Motor neuron (in vitro differentiated cells): ENCODE measurements around the gene RAD23A. TPM values are rescaled to one million over a fixed set of nuclear protein-coding genes. Genes with fewer than 3 reads are reported as not detected.

Source experiments
- ATAC-seq, 8 experiments: fragments of 200-7000 bp; cut with Tn5 transposase; replicated peaks in 6 of 8; 2 replicates each; pipeline ENCODE4 v1.8.0; 2021; ENCODE audit warnings: mild to moderate bottlenecking in 8 of 8, moderate library complexity in 8 of 8
- H3K27ac ChIP-seq, 2 donors: fragments of 250-450 bp; sonication (Bioruptor Pico); 2 replicates each; pipeline ENCODE4 v1.9.0; 2021; ENCODE audit warnings: antibody characterized with exemption in 2 of 2, mild to moderate bottlenecking in 2 of 2, moderate library complexity in 1 of 2
- H3K4me1 ChIP-seq, 2 donors: fragments of 250-450 bp; sonication (Bioruptor Pico); replicated peaks in 1 of 2; 2 replicates each; pipeline ENCODE4 v1.6.1; 2021; ENCODE audit warnings: antibody characterized with exemption in 2 of 2, mild to moderate bottlenecking in 2 of 2, moderate library complexity in 1 of 2
- H3K4me3 ChIP-seq, 5 donors: fragments of 250-450 bp; sonication (Bioruptor Pico); 2 replicates each; pipeline ENCODE4 v1.9.0; 2021; ENCODE audit warnings: antibody characterized with exemption in 5 of 5, mild to moderate bottlenecking in 5 of 5, moderate library complexity in 4 of 5
- WGBS, 10 experiments: fragments of 450-650 bp; shearing (Covaris generic); methylation state at CpG; one replicate each; pipeline ENCODE4 v1.0.0; 2022; 5-methylcytosine and 5-hydroxymethylcytosine counted together
- in situ Hi-C, 9 experiments: fragments of 400-800 bp; cut with MboI; loops; one replicate each; pipeline ENCODE4 v1.15.0; 2021; ENCODE audit warnings: low sequenced_read_pairs in 9 of 9, low pct_unique_long_range_greater_than_20kb in 2 of 9; ENCODE audit not compliant: unreplicated experiment in 9 of 9
- total RNA-seq, 8 experiments: library from RNA; unstranded; fragments of 300-600 nt; gene quantifications; 2 replicates each; pipeline versions ENCODE4 v1.2.3 to v1.2.4, GENCODE V29; 2022

Gene RAD23A
- total RNA-seq, 8 experiments from 2014 or later, result 41.9 to 114 (median 67.4) TPM

DNA sequence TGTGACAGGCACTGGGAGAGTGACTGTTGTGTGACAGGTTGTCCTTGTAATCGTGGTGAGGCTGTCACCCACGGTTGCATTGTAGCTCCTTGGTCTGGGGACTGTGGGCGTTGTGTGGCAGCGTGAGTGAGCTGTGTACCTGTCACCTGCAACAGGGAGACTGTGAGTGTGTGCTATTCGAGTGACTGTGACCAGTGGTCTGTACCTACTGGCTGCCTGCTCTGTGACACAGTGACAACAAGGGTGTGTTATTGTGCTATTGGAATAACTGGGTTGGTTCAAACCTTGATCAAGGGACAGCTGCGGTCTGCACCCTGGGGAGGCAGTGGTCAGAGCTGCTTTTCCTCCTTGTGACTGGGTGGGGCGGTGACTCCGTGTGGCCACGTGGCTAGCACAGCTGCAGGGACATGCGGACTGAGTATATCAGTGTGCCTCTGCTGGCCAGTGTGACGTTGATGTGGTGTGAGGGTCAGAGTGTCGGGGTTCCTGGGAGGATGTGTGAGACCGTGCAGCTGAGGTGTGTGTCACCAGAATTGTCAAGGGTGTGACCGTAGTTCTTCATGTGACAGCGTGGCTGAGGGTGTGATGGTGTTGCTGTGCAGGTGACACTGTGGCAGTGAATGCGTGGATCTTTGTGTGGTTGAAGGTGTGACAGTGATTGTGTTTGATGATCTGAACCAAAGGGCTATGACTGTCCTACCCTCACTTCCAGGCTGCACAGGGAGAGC lies 39.6 kb downstream of the RAD23A start:
- in situ Hi-C loops, result loop anchor here (10.0 to 25.0 kb wide), 4 partner anchors 102 to 602 kb away; no protein-coding TSS in a partner anchor
- H3K4me3 ChIP-seq, result no peak overlapping the region
- peak overlapping the region in 1 of 2 donors; percentile 13 for H3K27ac ChIP-seq

DNA sequence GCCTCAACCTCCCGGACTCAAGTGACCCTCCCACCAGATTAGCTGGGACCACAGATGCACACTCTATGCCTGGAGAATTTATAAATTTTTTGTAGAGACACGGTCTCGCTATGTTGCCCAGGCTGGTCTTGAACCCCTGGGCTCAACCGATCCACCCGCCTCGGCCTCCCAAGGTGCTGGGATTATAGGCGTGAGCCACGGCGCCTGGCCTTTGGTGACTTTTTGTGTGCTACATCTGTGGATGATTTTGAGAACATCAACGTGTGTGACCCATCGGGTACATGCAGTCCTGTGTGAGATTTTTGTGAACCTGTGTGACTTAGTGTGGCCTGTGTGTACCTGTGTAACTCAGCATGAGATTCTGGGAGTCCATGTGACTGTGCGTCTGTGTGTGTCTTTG lies 41.1 kb downstream of the RAD23A start:
- H3K4me3 ChIP-seq, result no peak overlapping the region
- 40 to 100% (median 84%) methylated on average over 1 to 4 of the region's 12 CpGs; no CpG with 5 or more reads in 4 of the 10 experiments for WGBS, 10 experiments
- H3K4me1 ChIP-seq, result peaks cover 7 to 19% of the 10 kb centered on the region in 2 donors
- no peak overlapping the region for H3K27ac ChIP-seq
- in situ Hi-C loops, result loop anchor here (10.0 to 25.0 kb wide), 4 partner anchors 101 to 601 kb away; no protein-coding TSS in a partner anchor
- ATAC-seq, result no peak

More for the DNA sequence above, 39.6 kb downstream of the RAD23A start:
- peak; percentile 49 to 88 (median 86) for ATAC-seq
- WGBS, 10 experiments, result 10 to 41% (median 20%) methylated on average over 2 to 14 of the region's 16 CpGs; no CpG with 5 or more reads in 5 of the 10 experiments
- H3K4me1 ChIP-seq, result peaks cover 7 to 19% of the 10 kb centered on the region in 2 donors

DNA sequence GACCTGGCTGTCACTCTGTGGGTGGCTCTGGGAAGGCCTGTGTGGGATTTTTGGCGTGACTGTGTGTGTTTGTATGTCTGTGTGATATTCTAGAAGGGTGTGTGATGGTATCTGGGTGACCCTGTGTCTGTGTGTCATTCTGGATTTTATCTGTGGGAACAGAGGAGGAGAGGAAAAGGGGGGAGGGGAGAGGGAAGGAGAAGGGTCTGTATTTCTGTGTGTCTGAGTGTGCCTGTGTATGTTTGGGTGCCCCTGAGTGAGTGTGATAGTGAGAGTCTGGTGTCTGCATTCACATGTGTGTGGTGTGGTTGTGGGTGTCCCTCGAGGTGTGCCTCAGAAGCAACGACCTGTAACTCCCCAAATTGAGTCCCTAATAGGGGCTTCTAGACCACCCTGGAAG lies 41.5 kb downstream of the RAD23A start:
- H3K27ac ChIP-seq, result no peak overlapping the region

DNA sequence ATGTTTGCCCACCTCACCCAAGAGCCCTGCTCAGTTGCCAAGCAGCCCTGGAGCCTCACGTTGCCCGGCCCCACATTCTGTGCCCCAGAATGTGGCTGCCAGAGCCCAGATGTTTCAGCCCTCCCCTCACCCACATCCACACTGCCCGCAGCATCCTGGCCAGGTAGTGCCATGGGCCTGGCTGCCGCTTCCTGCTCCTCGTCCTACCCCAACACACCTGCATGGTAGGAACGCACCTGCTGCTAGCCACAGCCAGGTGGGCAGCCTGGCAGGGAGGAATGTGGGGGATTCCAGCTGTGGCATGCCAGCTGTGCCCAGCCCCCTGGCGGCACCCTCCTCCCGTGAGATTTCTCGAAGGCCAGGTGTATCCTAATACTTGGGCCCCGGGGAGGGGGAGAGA lies 42.1 kb downstream of the RAD23A start:
- in situ Hi-C loops, result loop anchor here (10.0 to 25.0 kb wide), 4 partner anchors 100 to 600 kb away; no protein-coding TSS in a partner anchor
- H3K27ac ChIP-seq, result no peak overlapping the region
- no peak overlapping the region for H3K4me3 ChIP-seq
- H3K4me1 ChIP-seq, result peaks cover 7 to 19% of the 10 kb centered on the region in 2 donors
- ATAC-seq, result no peak
- WGBS, 10 experiments, result 41 to 67% methylated on average over 3 to 6 of the region's 10 CpGs; no CpG with 5 or more reads in 8 of the 10 experiments

More for the DNA sequence above, 41.5 kb downstream of the RAD23A start:
- Histone ChIP-seq H3K4me1 (peaks cover 7 to 19% of the 10 kb centered on the region in 2 donors), H3K4me3 (no peak overlapping the region)
- 40 to 80% (median 70%) methylated on average over 1 to 2 of the region's 3 CpGs; no CpG with 5 or more reads in 6 of the 10 experiments for WGBS, 10 experiments
- in situ Hi-C loops, result loop anchor here (10.0 to 25.0 kb wide), 4 partner anchors 100 to 600 kb away; no protein-coding TSS in a partner anchor
- ATAC-seq, result no peak

DNA sequence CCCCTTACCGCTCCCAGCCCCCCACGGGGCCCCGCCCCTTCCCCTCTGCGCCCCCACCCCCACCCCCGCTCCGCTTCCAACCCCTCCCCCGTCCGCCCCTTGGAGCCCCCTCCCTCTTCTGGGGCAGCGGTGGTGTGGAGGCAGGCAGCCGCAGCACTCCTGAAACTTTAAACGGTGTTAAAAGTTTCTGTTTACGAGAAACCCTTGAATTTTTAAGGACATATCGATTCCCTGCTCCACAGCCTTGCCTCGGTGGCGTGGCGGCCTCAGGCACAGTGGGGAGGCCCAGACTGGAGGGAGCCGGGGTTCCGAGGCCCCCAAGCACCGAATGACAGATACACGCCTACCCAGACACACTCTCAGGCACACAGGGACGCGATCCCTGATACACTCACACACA lies 44.8 kb downstream of the RAD23A start:
- H3K4me1 ChIP-seq, result peaks cover 0 to 4% of the 10 kb centered on the region in 2 donors
- WGBS, 10 experiments, result 0 to 84% (median 34%) methylated on average over 1 to 5 of the region's 22 CpGs; no CpG with 5 or more reads in 6 of the 10 experiments
- H3K27ac ChIP-seq, result no peak overlapping the region
- ATAC-seq, result no peak
- H3K4me3 ChIP-seq, result no peak overlapping the region
- in situ Hi-C loops, result loop anchor here in 4 of 9 experiments (25.0 kb wide), 3 partner anchors 97 to 597 kb away; no protein-coding TSS in a partner anchor

DNA sequence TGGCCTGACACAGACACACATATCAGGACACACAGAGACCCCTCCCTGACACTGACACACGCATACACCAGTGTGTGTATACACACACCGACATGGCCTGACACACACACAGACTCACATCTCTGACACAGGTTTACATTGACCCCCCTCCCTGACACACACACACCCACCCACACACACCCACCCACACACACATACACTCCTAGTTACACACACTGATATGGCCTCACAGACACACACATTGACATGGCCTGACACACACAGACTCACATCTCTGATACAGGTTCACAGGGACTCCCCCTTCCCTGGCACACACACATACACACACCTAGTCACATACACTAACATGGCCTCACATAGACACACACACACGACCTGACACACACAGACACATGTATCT lies 45.2 kb downstream of the RAD23A start:
- Histone ChIP-seq H3K4me3 (no peak overlapping the region), H3K27ac (no peak overlapping the region), H3K4me1 (peaks cover 0 to under 1% of the 10 kb centered on the region in 2 donors)
- 0% methylated on average over 1 of the region's 3 CpGs; no CpG with 5 or more reads in 9 of the 10 experiments for WGBS, 10 experiments
- in situ Hi-C loops, result loop anchor here in 4 of 9 experiments (25.0 kb wide), 3 partner anchors 96 to 596 kb away; no protein-coding TSS in a partner anchor
- ATAC-seq, result no peak

DNA sequence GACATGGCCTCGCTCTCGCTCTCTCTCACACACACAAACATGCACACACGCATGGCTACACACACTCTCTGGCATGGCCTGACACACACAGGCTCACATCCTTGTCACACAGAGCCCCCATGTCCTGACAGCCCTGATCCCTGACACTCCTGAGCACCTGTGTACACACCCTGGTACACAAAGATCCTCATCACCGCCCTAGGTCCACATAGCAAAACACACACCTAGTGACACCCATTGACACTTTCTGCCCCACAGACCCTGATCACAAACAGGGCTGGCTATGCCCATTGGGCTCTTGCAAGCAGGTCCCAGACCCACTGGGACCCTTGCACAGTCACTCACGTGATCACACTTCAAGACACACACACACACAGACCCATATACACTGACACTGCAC lies 45.6 kb downstream of the RAD23A start:
- Histone ChIP-seq H3K4me3 (no peak overlapping the region), H3K4me1 (peaks cover 0 to 4% of the 10 kb centered on the region in 2 donors), H3K27ac (no peak overlapping the region)
- in situ Hi-C loops, result loop anchor here in 4 of 9 experiments (25.0 kb wide), 3 partner anchors 96 to 596 kb away; no protein-coding TSS in a partner anchor
- no peak for ATAC-seq
- 29 to 100% (median 83%) methylated on average over 1 to 4 of the region's 5 CpGs; no CpG with 5 or more reads in 4 of the 10 experiments for WGBS, 10 experiments

DNA sequence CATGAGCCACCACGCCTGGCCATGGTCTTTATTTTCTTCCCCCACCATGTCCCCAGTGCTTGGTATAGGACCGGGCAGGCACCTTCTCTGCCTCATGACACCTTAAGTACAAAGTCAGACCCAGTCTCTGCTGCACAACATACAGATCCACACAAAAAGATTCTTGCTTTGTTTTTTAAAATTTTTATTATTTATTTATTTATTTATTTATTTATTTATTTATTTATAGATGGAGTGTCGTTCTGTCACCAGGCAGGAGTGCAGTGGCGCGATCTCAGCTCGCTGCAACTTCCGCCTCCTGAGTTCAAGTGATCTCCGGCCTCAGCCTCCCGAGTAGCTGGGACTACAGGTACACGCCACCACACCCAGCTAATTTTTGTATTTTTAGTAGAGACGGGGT lies 47.1 kb downstream of the RAD23A start:
- in situ Hi-C loops, result loop anchor here in 4 of 9 experiments (25.0 kb wide), 3 partner anchors 95 to 595 kb away; no protein-coding TSS in a partner anchor

DNA sequence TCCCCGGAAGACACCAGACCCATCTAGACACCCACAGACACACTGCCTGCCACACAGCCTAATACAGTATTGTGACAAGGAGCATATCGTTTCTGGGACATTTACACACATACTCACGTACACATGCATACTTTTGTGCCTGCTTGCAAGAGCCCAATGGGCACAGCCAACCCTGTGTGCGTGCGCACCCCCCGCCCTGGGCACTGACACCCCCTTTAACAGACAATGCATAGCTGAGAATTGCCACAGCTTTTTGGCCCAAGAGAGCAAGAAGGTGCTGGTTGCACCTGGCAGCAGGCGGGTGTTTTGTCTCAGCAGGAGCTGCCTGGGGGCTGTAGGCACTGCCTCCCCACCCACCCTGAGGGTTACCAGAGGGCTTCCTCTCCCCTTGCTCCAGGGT lies 47.9 kb downstream of the RAD23A start:
- Histone ChIP-seq H3K27ac (no peak overlapping the region), H3K4me1 (peaks cover 0 to 4% of the 10 kb centered on the region in 2 donors), H3K4me3 (no peak overlapping the region)
- in situ Hi-C loops, result loop anchor here in 4 of 9 experiments (25.0 kb wide), 3 partner anchors 94 to 594 kb away; no protein-coding TSS in a partner anchor
- no peak for ATAC-seq
- 0 to 100% (median 40%) methylated on average over 1 to 3 of the region's 7 CpGs; no CpG with 5 or more reads in 7 of the 10 experiments for WGBS, 10 experiments

More for the DNA sequence above, 47.1 kb downstream of the RAD23A start:
- H3K4me3 ChIP-seq, result no peak overlapping the region
- H3K27ac ChIP-seq, result no peak overlapping the region
- no peak for ATAC-seq
- WGBS, 10 experiments, result 54 to 95% (median 83%) methylated on average over 1 to 11 of the region's 11 CpGs; no CpG with 5 or more reads in 1 of the 10 experiments
- peaks cover 0 to 4% of the 10 kb centered on the region in 2 donors for H3K4me1 ChIP-seq

DNA sequence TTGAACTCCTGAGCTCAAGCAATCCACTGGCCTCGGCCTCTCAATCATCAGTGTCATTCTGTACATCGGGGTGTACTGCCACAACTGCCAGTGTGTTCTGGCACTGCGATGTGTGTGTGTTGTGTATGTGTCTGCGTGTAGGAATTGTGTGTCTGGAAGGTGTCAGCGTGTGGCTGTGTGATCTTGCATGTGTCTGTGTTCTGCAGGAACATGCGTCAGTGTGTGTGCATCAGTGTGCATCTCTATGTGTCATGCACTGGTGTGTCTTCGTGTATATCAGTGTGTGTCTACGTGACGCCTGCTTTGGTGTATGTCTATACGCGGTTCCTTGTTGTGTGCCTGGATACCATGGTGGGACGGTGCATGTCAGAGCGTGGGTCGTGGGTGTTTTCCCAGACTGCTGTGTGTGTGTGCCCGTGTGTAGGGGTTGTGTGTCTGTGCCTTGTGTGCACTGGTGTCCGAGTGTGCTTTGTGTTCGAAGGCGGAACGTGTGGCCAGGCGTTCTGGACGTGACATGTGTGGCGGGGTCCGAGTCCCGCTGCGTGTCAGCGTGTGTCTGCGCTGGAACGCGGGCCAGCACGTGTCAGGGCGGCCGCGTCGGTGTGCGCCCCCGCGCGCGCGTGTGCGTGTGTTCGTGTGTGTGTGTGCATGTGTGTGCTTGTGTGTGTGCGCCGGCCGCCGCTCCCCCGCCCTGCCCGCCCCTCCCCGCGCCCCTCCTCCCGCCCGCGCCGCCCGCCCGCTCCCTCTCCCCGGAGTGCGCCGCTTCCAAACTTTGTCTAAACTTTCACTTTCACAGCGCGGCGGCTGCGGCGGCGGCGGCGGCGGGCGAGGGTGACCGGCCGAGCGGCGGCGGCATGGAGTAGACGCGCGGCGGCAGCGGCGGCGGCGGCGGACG lies 49.3 kb downstream of the RAD23A start, which contains the start of gene NFIX:
Gene NFIX (plus strand): TSS at position 775 of the 895 bp plus-strand sequence. CDS start 363 bp downstream, outside the sequence.
- ATAC-seq, result peak; percentile 37 to 75 (median 50)
- WGBS, 10 experiments, result 13 to 50% (median 40%) methylated on average over 1 to 19 of the region's 84 CpGs; no CpG with 5 or more reads in 3 of the 10 experiments
- Histone ChIP-seq H3K4me1 (peaks cover 0 to 4% of the 10 kb centered on the region in 2 donors), H3K4me3 (peak within 1 kb of the TSS; percentile 28 to 53 (median 37)), H3K27ac (no peak within 1 kb of the TSS)
- in situ Hi-C loops, result loop anchor here in 4 of 9 experiments (25.0 kb wide), 3 partner anchors 92 to 592 kb away; no protein-coding TSS in a partner anchor

DNA sequence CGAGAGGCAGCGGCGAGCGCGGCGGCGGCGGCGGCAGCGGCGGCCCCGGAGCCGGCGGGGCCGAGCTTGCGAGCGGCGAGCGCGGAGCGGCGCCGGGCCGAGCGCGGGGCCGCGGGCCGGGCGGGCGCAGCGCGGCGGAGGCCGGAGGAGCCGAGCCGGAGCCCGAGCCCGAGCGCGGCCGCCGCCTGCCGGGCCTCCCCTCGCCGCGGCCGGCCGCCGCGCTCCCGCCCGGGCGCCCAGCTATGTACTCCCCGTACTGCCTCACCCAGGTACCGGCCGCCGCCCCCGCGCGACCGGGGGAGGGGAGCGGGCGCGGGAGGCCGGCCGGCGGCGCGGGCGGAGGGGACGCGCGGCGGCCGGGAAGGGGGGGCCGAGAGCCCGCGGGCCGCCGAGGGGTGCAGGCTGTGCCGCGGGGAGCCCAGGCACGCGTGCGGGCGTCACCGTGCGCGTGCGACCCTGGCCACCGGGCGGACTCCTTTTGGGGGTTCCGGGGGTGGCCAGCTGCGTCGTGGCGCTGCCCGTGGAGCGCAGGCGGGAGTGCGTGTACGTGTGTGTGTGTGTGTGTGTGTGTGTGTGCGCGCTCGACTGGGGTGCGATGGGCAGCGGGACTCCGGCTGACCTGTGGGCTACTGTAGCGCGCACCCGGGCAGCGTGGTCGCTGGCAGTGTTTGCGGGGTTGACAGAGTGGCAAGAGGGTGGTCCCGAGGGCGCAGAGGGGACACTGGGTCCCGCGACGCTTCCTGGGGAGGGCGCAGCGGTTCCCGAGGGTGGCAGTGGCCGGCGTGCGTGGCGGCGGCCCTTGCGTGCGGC lies 50.1 kb downstream of the RAD23A start:
- no peak overlapping the region for H3K27ac ChIP-seq
- H3K4me1 ChIP-seq, result peaks cover 0 to 4% of the 10 kb centered on the region in 2 donors
- ATAC-seq, result peak; percentile 27 to 66 (median 50)
- whole genome bisulfite sequencing, 10 experiments, result 0 to 10% (median 0%) methylated on average over 1 to 5 of the region's 129 CpGs; no CpG with 5 or more reads in 7 of the 10 experiments
- peak overlapping the region; percentile 28 to 53 (median 37) for H3K4me3 ChIP-seq
- in situ Hi-C loops, result loop anchor here in 4 of 9 experiments (25.0 kb wide), 3 partner anchors 92 to 592 kb away; no protein-coding TSS in a partner anchor
